Suppressor macrophage treated with lipopolysaccharide for 1 hour (primary cell): ENCODE measurements around the gene OR6V1.
A peak's percentile ranks its signal among the peaks of the same experiment; 100 is the strongest.

Experiments
- DNase-seq, 3 donors: peaks; one replicate each; pipeline ENCODE4 v3.0.0-alpha.2; 2020 to 2022

OR6V1 gene

GRCh38 chr7:143052041-143052440, at the start of gene OR6V1:
Gene OR6V1 (plus strand): TSS chr7:143052341. CDS start chr7:143052341, 0 bp downstream.
- no peak for DNase-seq

- no peak for DNase-seq
Observed at GRCh38 chr7:143002898-143003297, 49.2 kb upstream of the OR6V1 start.

- DNase-seq: peak; percentile 69 to 76 (median 73)
Observed at GRCh38 chr7:143003393-143004051, 48.6 kb upstream of the OR6V1 start.

GRCh38 chr7:143005632-143006260, 46.4 kb upstream of the OR6V1 start:
- DNase-seq: no peak

- peak; percentile 84 to 91 (median 87) for DNase-seq
Observed at GRCh38 chr7:143008007-143008901, 43.9 kb upstream of the OR6V1 start.

- DNase-seq: no peak
Observed at GRCh38 chr7:143012001-143012400, 40.1 kb upstream of the OR6V1 start.

- peak; percentile 7 to 36 (median 24) for DNase-seq
Observed at GRCh38 chr7:143012409-143012808, 39.7 kb upstream of the OR6V1 start.

- no peak for DNase-seq
Observed at GRCh38 chr7:143013473-143013872, 38.7 kb upstream of the OR6V1 start.

- DNase-seq: no peak
Observed at GRCh38 chr7:143013893-143014292, 38.2 kb upstream of the OR6V1 start.

GRCh38 chr7:143015084-143015483, 37.1 kb upstream of the OR6V1 start:
- DNase-seq: peak in 1 of 3 donors; percentile 7

GRCh38 chr7:143015926-143016490, 36.1 kb upstream of the OR6V1 start:
- no peak for DNase-seq

GRCh38 chr7:143016996-143017395, 35.1 kb upstream of the OR6V1 start:
- no peak for DNase-seq

- DNase-seq: peak in 2 of 3 donors; percentile 7 to 27
Observed at GRCh38 chr7:143018931-143019330, 33.2 kb upstream of the OR6V1 start.

GRCh38 chr7:143023047-143023446, 29.1 kb upstream of the OR6V1 start:
- no peak for DNase-seq

- no peak for DNase-seq
Observed at GRCh38 chr7:143025371-143025770, 26.8 kb upstream of the OR6V1 start.

- no peak for DNase-seq
Observed at GRCh38 chr7:143027032-143027431, 25.1 kb upstream of the OR6V1 start, which contains the start of gene OR9A2. Gene OR9A2 (minus strand): TSS chr7:143027132. CDS start chr7:143027132, 0 bp downstream.

GRCh38 chr7:143027683-143028082, 24.5 kb upstream of the OR6V1 start:
- no peak for DNase-seq

GRCh38 chr7:143038635-143039034, 13.5 kb upstream of the OR6V1 start:
- no peak for DNase-seq

GRCh38 chr7:143040209-143040715, 11.9 kb upstream of the OR6V1 start:
- no peak for DNase-seq

GRCh38 chr7:143041346-143041745, 10.8 kb upstream of the OR6V1 start:
- DNase-seq: no peak

GRCh38 chr7:143042159-143042789, 9.9 kb upstream of the OR6V1 start:
- DNase-seq: no peak

- no peak for DNase-seq
Observed at GRCh38 chr7:143042790-143043271, 9.3 kb upstream of the OR6V1 start.
